Measurements from ENCODE around the gene PPP1R36.
A peak's percentile ranks its signal among the peaks of the same experiment; 100 is the strongest.
"Not testable (repeated sequence)": the region's sequence is repeated elsewhere in the genome, so short reads cannot be mapped to it uniquely, and the experiment has no call there.

The PPP1R36 gene, protein sequence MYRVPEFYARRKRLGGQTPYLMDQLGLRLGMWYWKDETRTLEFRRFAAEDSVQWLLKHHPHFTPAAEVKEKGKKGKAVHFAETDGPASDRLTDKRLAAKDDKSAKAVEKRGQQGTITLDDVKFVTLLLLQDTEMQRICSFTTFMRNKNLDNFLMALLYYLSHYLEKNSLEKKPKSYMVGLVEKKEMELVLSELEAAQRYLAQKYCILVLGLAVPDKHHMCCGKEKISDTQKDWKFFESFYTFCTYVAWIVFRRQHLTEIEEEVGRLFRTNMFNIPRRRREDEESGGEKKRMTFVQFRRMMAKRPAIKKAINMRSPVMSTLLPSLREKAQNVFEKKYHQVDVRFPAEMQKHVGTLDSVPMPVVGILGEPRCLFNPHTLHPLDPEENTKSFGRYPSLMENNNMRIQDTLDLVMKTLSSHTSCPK

DNA sequence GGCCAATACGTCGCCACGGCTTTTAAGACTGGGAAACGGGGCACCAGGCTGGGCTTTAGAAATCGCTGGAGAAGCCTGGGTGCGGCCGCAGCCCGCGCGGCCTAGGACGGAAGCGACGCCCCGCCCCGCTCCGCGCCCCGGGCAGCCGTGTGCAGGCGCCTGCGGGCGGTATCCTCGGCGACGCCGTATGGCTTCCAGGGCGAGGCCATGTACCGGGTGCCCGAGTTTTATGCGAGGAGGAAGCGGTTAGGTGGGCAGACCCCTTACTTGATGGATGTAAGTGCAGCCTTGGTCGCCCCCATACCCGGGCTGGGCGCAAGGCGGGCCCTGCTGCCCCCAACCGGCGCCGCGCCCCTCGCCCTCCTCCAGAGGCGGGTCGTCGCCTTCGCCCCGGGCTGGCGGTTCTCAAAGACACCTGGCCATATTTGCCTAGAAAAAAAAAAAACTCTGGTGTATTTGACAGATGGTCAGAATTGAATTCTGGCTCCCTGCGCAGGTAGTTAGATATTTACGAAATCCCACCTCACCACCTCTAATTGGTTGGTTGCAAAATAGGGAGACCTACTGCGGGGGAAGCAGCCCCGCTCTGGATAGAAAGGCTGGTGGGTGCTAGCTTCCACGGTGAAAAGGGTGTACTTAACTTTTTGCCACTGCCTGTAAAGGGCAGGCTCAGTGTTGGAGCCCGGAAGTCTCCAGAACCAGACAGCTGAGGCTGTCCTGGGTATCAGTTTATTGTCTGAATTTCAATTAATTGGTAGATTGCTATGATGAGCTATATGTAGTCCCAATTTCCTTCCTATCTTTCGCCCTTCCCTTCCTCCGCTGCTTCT lies at the start of gene PPP1R36:
Gene PPP1R36 (plus strand): TSS at position 171 of the 830 bp plus-strand sequence. CDS start 37 bp downstream, at position 208.
- DNase-seq = no peak

DNA sequence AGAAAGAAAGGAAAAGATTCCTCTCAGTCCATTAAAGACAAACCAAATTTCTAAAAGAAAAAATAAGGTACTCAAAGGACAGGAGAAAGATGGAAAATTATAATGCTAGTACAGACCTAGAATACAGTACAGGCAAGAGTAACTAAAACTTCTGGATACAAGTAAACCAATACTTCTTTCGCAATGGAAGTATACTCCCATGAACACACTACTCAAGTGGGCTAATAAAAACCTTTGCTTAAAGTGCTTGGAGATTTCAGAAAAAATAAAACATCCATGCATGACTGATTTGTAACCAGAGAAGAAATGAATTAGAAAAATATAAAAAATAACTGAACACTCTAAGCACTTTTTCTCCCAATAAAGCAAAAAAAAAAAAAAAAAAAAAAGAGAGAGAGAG lies 49.7 kb upstream of the PPP1R36 start:
- no peak for DNase-seq

DNA sequence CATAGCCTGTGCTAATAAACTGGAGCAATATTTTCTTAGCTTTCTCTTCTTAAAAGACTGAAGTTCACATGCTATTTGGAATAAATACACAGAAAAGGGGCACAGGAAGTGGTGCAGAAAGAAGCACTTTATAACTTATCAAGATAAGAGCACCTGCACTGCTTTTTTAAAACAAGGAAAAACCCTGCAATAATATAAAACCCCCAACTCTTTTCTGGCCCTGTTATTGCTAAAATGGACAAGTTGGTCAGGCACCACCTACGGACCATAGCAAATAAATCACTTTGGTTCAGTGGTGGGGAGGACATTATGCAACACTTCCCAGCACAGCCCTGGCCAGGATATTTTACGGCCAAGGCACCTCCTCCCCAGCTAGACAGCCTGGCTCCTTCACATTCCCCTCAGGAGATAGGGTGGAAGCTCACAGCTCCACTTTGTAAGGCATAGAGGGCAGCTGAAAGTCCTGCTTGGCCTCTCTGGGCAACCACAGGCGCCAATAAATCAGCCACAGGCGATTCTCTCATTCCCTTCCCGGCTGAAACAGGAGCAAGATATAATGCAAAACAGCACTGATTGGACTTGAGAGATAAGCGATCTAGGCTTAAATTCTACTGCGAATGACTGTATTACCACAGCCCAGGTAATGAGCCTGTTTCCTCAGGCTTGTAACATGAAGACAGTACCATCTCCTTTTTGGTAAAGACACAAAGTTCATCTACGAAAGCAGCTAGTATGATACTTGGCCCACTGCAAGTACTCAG lies 48.2 kb upstream of the PPP1R36 start:
- DNase-seq = peak; percentile 18

- DNase-seq = peak; percentile 29
Observed at GRCh38 chr14:64502456-64502855, 47.3 kb upstream of the PPP1R36 start.

DNA sequence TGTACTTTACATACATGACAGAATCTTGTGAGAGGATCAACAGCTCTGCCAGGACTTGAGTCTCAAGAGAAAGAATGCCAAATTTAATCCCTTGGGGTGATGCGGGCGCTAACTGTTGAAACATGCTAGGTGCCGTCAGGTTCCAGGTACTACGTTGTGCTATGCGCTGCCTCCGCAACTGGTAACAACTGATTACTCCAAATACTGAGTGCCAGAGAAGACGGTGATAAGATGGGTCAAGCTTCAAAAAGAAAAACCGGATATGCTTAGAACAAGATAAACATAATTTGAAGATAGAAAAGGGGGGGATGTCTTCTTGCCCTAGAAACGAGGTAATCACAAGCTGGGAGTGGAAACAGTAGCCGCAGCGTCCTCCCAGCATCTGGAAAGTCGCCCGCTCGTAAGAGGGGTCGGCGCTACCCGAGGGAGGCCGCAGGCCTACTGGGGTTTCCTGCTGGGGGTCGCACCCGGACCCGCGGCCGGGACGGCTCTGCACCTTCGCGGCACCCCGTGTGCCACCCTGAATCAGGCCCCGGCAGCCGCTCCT lies 46.8 kb upstream of the PPP1R36 start:
- DNase-seq = peak; percentile 20

GRCh38 chr14:64503434-64504309 lies 46.1 kb upstream of the PPP1R36 start, which contains the start of gene ZBTB25:
ZBTB25 (minus strand) TSS chr14:64503838; CDS start chr14:64490533, 13,305 bp downstream.
- peak; percentile 97 for DNase-seq

GRCh38 chr14:64504310-64504896 lies 45.4 kb upstream of the PPP1R36 start, which contains the start of gene ZBTB1:
ZBTB1 (plus strand) TSS chr14:64504770; CDS start chr14:64521505, 16,735 bp downstream.
- peak; percentile 90 for DNase-seq

- DNase-seq = peak; percentile 93
Observed at GRCh38 chr14:64504897-64505794, 44.6 kb upstream of the PPP1R36 start.

- DNase-seq = peak; percentile 24
Observed at GRCh38 chr14:64506721-64507120, 43.0 kb upstream of the PPP1R36 start.

GRCh38 chr14:64507376-64508156 lies 42.2 kb upstream of the PPP1R36 start:
- peak; percentile 51 for DNase-seq

GRCh38 chr14:64508215-64508776 lies 41.5 kb upstream of the PPP1R36 start:
- DNase-seq = peak; percentile 80

DNA sequence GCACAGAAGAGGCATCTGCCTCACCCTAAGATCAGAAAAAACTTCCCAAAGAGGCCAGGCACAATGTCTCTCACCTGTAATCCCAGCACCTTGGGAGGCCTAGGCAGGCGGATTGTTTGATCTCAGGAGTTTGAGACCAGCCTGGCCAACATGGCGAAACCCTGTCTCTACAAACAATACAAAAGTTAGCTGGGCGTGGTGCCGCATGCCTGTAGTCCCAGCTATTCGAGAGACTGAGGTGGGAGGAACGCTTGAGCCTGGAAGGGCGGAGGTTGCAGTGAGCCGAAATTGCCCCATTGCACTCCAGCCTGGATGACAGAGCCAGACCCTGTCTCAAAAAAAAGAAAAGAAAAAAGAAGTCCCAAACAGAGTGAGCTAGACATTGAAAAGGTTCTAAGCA lies 40.7 kb upstream of the PPP1R36 start:
- DNase-seq = no peak

- peak; percentile 71 for DNase-seq
Observed at GRCh38 chr14:64510825-64511671, 38.7 kb upstream of the PPP1R36 start.

DNA sequence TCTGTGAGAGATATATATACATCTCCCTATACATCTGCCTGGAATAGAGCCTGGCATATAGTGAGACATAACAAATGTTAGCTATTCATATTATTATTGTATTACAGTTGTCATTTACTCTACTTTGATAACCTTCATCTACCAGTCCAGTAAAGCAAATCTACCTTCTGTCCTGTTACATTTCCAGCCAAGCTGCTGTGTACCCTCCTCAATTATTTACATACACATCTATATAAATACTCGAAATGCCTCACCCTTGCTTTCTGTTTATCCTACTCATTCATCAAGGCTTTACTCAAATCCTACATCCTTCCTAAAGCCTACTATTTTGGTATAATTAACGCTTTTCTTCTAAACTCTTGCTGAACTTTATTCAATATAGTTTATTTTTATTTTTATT lies 36.5 kb upstream of the PPP1R36 start:
- DNase-seq = no peak

DNA sequence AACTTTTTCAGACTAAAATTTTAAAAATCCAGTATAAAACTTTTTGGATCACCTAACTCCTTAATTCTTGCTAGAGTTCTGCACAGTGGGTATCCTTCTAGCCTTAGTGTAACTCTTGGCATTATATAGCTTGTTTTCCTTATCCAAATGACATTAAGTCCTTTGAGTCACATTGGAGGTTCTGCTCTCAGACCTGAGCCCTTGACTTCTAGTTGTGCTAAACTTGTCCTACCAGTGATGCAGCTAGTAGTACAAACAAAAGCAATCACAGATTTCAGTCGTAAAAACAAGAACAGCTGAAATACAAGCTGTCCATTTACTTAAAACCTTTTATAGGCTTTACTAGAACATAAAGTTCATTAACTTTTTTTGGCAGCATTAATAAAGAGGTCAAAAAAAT lies 34.7 kb upstream of the PPP1R36 start:
- DNase-seq = no peak

DNA sequence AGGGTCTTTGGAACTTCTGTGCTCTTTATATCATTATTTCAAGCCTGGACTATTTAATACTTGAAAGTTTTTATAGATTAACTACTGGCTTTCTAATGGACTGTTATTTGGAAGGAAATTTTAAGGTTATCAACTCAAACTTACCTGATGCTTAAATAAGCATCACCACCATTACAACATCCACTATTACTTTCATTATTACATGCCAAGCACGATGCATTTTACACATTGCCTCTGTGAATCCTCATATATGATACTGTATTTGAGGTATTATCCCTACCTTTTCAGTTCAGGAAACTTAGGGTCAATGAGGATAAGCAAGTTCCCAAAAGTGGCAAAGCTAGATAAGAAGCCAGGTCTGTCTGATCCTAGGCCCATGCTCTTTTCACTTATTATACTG lies 32.8 kb upstream of the PPP1R36 start:
- no peak for DNase-seq

DNA sequence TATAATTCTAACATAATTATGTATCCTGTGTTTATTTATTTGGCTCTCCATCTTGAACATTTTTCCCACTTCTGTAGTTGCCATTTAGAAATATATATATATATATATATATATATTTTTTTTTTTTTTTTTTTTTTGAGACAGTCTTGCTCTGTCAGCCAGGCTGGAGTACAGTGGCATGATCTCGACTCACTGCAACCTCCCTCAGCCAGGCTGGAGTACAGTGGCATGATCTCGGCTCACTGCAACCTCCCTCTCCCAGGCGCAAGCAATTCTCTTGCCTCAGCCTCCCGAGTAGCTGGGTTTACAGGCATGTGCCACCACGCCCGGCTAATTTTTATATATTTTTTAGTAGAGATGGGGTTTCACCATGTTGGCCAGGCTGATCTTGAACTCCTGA lies 32.1 kb upstream of the PPP1R36 start:
- not testable (repeated sequence) for DNase-seq

DNA sequence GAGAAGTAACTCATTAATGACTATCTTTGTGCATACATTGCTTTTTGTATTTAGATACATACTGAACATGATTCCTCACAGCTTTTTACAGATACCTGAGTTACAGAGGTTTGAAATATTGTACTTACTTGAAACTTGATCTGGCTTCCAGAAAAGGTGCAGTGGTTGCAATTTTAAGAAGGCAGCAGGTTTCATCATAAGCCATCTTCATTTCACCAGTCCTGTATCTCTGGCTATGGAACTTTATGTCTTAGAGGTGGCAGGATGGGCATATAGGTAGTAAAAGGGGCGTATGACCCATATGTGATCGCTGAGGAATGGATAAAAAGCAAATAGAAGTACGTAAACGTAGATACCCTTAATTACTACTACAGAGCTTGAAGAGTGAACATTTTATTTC lies 31.5 kb upstream of the PPP1R36 start:
- DNase-seq = no peak
